PFSK-1 (cell line): ENCODE data around the gene IYD.

Source experiments
- FOXP2 ChIP-seq: optimal IDR thresholded peaks from 2 replicates; pipeline ENCODE3; 2011; ENCODE audit warnings: borderline replicate concordance, control low read depth, inconsistent platforms; ENCODE audit not compliant: insufficient read depth; ENCODE audit errors: extremely low read length, extremely low read depth
- POLR2AphosphoS5 ChIP-seq: IDR thresholded peaks from 2 replicates; pipeline ENCODE4 v1.6.1; 2012; ENCODE audit warnings: low read depth, mild to moderate bottlenecking, control low read depth, low read length, moderate library complexity
- SIN3A ChIP-seq: IDR thresholded peaks from 2 replicates; pipeline ENCODE4 v1.6.1; 2012; ENCODE audit warnings: mild to moderate bottlenecking, low read length, moderate library complexity, borderline replicate concordance; ENCODE audit not compliant: insufficient read depth
- TAF1 ChIP-seq: IDR thresholded peaks from 2 replicates; pipeline ENCODE4 v1.6.1; 2012; ENCODE audit warnings: low read length, control low read depth, borderline replicate concordance; ENCODE audit not compliant: insufficient read depth
- TF ChIP-seq, protein P1 (sequence below), 2 experiments: IDR thresholded peaks; 2 replicates each; pipeline versions ENCODE4 v1.6.1 to v1.8.0; 2011 to 2012; ENCODE audit warnings: low read depth in 2 of 2, low read length in 2 of 2, control low read depth in 1 of 2, inconsistent platforms in 1 of 2, mild to moderate bottlenecking in 1 of 2, moderate library complexity in 1 of 2; ENCODE audit not compliant: insufficient read depth in 1 of 2

The IYD gene

DNA sequence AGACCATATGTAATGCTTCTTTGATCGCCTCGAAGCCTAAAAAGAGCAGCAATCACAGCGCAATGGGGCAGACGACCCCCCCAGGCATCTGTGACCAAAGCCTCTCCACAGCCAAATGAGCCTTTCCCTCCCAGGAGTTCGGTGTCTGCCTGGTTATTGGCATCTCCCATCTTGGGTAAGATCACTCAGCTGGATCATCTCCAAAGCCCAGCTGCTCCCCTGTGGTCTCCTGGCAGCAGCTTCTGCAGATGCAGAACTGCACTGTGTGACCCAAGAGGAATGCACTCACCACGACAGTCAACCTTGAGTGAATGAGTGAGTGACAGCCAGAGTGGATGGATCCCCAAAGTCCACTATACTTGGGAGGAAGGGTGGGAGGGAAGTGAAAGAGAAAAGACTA is 44.8 kb upstream of the IYD start:
- TF ChIP-seq SIN3A (no peak), FOXP2 (no peak), TAF1 (no peak), POLR2AphosphoS5 (no peak)
- TF ChIP-seq, protein P1, sequence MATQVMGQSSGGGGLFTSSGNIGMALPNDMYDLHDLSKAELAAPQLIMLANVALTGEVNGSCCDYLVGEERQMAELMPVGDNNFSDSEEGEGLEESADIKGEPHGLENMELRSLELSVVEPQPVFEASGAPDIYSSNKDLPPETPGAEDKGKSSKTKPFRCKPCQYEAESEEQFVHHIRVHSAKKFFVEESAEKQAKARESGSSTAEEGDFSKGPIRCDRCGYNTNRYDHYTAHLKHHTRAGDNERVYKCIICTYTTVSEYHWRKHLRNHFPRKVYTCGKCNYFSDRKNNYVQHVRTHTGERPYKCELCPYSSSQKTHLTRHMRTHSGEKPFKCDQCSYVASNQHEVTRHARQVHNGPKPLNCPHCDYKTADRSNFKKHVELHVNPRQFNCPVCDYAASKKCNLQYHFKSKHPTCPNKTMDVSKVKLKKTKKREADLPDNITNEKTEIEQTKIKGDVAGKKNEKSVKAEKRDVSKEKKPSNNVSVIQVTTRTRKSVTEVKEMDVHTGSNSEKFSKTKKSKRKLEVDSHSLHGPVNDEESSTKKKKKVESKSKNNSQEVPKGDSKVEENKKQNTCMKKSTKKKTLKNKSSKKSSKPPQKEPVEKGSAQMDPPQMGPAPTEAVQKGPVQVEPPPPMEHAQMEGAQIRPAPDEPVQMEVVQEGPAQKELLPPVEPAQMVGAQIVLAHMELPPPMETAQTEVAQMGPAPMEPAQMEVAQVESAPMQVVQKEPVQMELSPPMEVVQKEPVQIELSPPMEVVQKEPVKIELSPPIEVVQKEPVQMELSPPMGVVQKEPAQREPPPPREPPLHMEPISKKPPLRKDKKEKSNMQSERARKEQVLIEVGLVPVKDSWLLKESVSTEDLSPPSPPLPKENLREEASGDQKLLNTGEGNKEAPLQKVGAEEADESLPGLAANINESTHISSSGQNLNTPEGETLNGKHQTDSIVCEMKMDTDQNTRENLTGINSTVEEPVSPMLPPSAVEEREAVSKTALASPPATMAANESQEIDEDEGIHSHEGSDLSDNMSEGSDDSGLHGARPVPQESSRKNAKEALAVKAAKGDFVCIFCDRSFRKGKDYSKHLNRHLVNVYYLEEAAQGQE (IDR thresholded peaks at IDR 0.05; ENCODE audit: insufficient read depth in 1 of 2, low read depth in 2 of 2, low read length in 2 of 2): no peak

DNA sequence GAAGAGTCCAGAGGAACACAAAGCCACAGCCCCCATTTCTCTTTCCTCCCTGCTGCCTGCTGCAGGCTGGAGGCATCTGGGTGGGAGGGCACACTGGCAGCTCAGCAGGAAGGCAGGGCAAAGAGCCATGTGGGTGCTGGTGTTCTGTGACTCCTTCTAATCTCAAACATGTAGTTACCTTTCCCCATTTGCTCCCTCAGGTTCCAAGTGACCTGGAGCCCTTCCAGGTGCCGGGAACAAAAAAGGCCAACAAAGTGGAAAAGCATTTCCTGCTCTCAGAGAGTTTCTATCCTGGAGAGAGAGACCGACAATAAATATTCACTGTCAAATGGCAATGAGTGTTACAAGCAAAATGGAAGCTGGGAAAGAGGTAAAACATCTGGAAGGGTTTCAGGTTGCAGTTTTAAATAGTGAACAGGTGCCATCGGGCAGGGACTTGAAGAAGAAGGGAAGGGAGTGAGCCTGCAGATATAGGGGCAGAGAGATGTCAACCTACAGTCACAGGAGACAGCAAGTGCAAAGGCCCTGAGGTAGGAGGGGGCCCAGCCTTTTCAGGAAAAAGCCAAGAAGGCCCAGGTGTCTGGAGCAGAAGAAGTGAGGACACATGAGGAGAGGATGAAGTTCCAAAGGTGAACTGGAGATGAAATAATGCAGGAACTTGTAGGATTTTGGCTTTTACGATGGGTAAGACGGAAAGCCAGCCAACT is 43.6 kb upstream of the IYD start:
- TF ChIP-seq TAF1: no peak
- TF ChIP-seq, protein P1 (IDR thresholded peaks at IDR 0.05; ENCODE audit: insufficient read depth in 1 of 2, low read depth in 2 of 2, low read length in 2 of 2): no peak
- TF ChIP-seq FOXP2: no peak
- no peak for TF ChIP-seq POLR2AphosphoS5
- TF ChIP-seq SIN3A: no peak

DNA sequence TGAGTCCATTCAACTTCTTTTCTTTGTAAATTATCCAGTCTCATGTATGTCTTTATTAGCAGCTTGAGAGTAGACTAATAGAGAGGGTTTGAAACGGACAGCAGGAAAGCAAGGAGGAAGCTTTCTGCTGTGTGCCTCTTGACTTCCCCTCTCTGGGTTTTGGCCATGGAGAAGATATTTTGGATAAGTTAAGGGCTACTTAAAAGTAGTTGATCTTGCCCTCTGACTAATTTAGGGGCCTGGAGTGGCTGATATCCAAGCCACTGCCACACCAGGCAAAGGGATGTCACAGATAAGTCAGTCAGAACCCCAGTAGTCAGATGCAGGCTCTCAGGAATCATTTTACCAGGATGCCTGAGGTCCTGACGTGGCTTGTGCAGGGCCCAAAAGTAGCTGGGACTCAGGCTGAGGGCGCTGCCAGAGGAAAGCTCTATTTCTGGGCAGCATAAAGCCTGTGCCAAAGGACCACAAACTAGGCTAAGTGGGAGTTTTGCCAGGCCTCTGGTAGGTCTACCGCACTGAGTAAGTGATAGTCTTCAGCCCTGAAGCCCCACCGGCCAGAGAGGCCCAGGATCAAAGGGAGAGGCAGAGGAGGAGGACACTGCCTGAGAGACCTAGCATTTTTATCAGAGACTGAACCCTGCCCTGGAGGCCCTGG is 41.6 kb upstream of the IYD start:
- no peak for TF ChIP-seq POLR2AphosphoS5
- no peak for TF ChIP-seq TAF1
- TF ChIP-seq FOXP2: no peak
- TF ChIP-seq, protein P1 (IDR thresholded peaks at IDR 0.05; ENCODE audit: insufficient read depth in 1 of 2, low read depth in 2 of 2, low read length in 2 of 2): no peak
- TF ChIP-seq SIN3A: no peak

DNA sequence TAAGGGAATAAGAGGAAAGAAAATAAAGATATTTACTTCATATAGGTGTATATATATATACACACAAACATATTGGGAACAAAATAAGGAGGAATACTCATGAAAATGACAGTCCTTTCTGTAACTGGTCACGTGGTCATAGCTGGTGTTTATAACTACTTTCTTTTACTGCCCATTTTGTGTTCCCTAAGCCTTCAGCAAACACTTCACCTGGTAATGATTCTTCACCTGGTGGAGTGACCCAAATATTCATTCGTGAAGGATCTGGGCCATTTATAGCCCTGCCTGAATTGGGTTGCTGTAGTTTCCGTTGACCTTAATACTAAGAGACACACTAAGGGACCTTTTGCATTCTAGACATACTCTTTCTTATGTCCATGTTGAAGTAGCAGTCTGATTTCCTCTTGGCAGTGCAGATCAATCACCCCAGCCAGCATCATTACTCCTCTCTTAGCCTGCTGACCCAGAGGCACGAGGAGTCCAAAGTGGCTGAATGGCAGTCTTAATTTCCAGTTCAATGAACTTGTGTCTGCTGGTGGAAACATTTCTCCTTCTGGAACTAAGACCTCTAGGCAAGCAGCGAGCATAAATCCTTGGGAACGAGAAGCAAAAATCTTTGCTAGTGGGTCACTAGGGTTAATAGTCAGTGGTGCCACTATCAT is 39.9 kb upstream of the IYD start:
- TF ChIP-seq SIN3A (no peak), POLR2AphosphoS5 (no peak), TAF1 (no peak), FOXP2 (no peak)
- TF ChIP-seq, protein P1 (IDR thresholded peaks at IDR 0.05; ENCODE audit: insufficient read depth in 1 of 2, low read depth in 2 of 2, low read length in 2 of 2): no peak
